SK-N-SH (cell line): ENCODE measurements around the gene CA4. TPM values are rescaled to one million over a fixed set of nuclear protein-coding genes. Genes with fewer than 3 reads are reported as not detected.

Experiments used
- CTCF ChIA-PET: fragments of 300-600, 350-600 bp; formaldehyde crosslinking; extraction: SDS; loops from one replicate; lab custom pipeline; 2021; lab: Yijun Ruan, JAX
- POLR2A ChIA-PET: fragments of 350-600 bp; sonication (Branson Sonifier 250); formaldehyde crosslinking; extraction: SDS; loops from one replicate; lab custom pipeline; 2020; ENCODE audit warnings: antibody characterized with exemption, inconsistent platforms; lab: Yijun Ruan, JAX
- DNase-seq: peaks from one replicate; pipeline ENCODE4 v3.0.0; 2012
- H2AFZ ChIP-seq: fragments of 200-600 bp; sonication (generic); 2 replicates; pipeline ENCODE4 v1.8.1; 2016; ENCODE audit warnings: antibody characterized with exemption, mild to moderate bottlenecking, low read depth
- H3F3A ChIP-seq: fragments of 200-600 bp; sonication (generic); replicated peaks from 2 replicates; pipeline ENCODE3; 2016; ENCODE audit warnings: antibody characterized with exemption, mild to moderate bottlenecking; ENCODE audit not compliant: insufficient read depth
- H3K27ac ChIP-seq, 2 experiments: fragments of 200-500 bp in 1 of 2; fragments of 200-600 bp in 1 of 2; sonication (Bioruptor generic) in 1 of 2; sonication (generic), shearing (Covaris generic) in 1 of 2; 2 replicates each; pipeline versions ENCODE4 v1.5.1 to v1.6.1; 2014 to 2016; ENCODE audit warnings: low read depth in 2 of 2, inconsistent platforms in 1 of 2, low read length in 1 of 2, mild to moderate bottlenecking in 1 of 2, mixed read lengths in 1 of 2
- H3K27me3 ChIP-seq: fragments of 200-600 bp; sonication (generic), shearing (Covaris generic); 2 replicates; pipeline ENCODE4 v1.6.1; 2016; ENCODE audit warnings: mixed run types; ENCODE audit not compliant: insufficient read depth
- H3K36me3 ChIP-seq, 2 experiments: fragments of 200-500 bp in 1 of 2; fragments of 200-600 bp in 1 of 2; sonication (Bioruptor generic) in 1 of 2; sonication (generic) in 1 of 2; replicated peaks in 1 of 2; 2 replicates each; pipeline versions ENCODE3 to v1.5.1; 2014 to 2016; ENCODE audit warnings: low read length in 1 of 2, mild to moderate bottlenecking in 1 of 2; ENCODE audit not compliant: insufficient read depth in 2 of 2, control insufficient read depth in 1 of 2
- H3K4me1 ChIP-seq, 2 experiments: fragments of 200-500 bp in 1 of 2; fragments of 200-600 bp in 1 of 2; sonication (Bioruptor generic) in 1 of 2; sonication (generic), shearing (Covaris generic) in 1 of 2; 2 replicates each; pipeline versions ENCODE4 v1.5.1 to v1.6.1; 2014 to 2016; ENCODE audit warnings: low read depth in 1 of 2, low read length in 1 of 2, mixed run types in 1 of 2; ENCODE audit not compliant: insufficient read depth in 2 of 2, control insufficient read depth in 1 of 2
- H3K4me2 ChIP-seq: fragments of 200-600 bp; sonication (generic), shearing (Covaris generic); 2 replicates; pipeline ENCODE4 v1.6.1; 2017; ENCODE audit warnings: mixed run types
- H3K4me3 ChIP-seq, 2 experiments: fragments of 200-500 bp in 1 of 2; fragments of 200-600 bp in 1 of 2; sonication (Bioruptor generic) in 1 of 2; sonication (generic), shearing (Covaris generic) in 1 of 2; 2 replicates each; pipeline versions ENCODE4 v1.5.1 to v1.8.1; 2014 to 2016; ENCODE audit warnings: low read depth in 2 of 2, inconsistent platforms in 1 of 2, low read length in 1 of 2, mild to moderate bottlenecking in 1 of 2, mixed read lengths in 1 of 2, moderate library complexity in 1 of 2
- H3K79me2 ChIP-seq: fragments of 200-600 bp; sonication (generic); 2 replicates; pipeline ENCODE4 v1.8.1; 2017; ENCODE audit warnings: mild to moderate bottlenecking; ENCODE audit not compliant: insufficient read depth
- H3K9ac ChIP-seq: fragments of 200-600 bp; sonication (generic); 2 replicates; pipeline ENCODE4 v1.6.1; 2017; ENCODE audit warnings: mixed run types
- H3K9me2 ChIP-seq: fragments of 200-600 bp; sonication (generic); 2 replicates; pipeline ENCODE4 v1.6.1; 2017; ENCODE audit warnings: mixed run types
- H3K9me3 ChIP-seq: fragments of 200-600 bp; sonication (generic); 2 replicates; pipeline ENCODE4 v1.6.1; 2017; ENCODE audit warnings: mixed run types, mild to moderate bottlenecking, moderate library complexity
- H4K20me1 ChIP-seq: fragments of 200-600 bp; sonication (generic); 2 replicates; pipeline ENCODE4 v1.6.1; 2017; ENCODE audit warnings: mild to moderate bottlenecking, mixed run types; ENCODE audit not compliant: insufficient read depth
- FOSL2 ChIP-seq: IDR thresholded peaks from 2 replicates; pipeline ENCODE4 v1.4.0; 2012; ENCODE audit warnings: low read depth, mild to moderate bottlenecking, moderate library complexity, borderline replicate concordance
- FOXJ3 ChIP-seq: sonication (generic); formaldehyde crosslinking; IDR thresholded peaks from 2 replicates; pipeline ENCODE4 v1.5.1; 2020; ENCODE audit warnings: mild to moderate bottlenecking, missing genetic modification reagents
- MXI1 ChIP-seq: IDR thresholded peaks from 2 replicates; pipeline ENCODE4 v1.6.1; 2012; ENCODE audit warnings: mild to moderate bottlenecking, low read depth, low read length, improper control_type of control experiment
- SMC3 ChIP-seq: IDR thresholded peaks from 2 replicates; pipeline ENCODE4 v1.6.1; 2012; ENCODE audit warnings: low read depth, low read length, improper control_type of control experiment
- TEAD4 ChIP-seq: IDR thresholded peaks from 2 replicates; pipeline ENCODE4 v1.4.0; 2012; ENCODE audit warnings: mild to moderate bottlenecking, borderline replicate concordance; ENCODE audit not compliant: insufficient read depth
- WGBS: methylation state at CpG from one replicate; pipeline ENCODE4 v1.1.6; 2017; ENCODE audit warnings: low lambda C conversion rate; 5-methylcytosine and 5-hydroxymethylcytosine counted together
- polyA plus RNA-seq, 3 experiments: library from polyadenylated mRNA; depleted of rRNA; stranded (reverse); fragments of >200 nt; gene quantifications; 2 replicates each; pipeline ENCODE4 v1.2.3, GENCODE V29; 2012
- TF ChIP-seq, protein P1 (sequence below): IDR thresholded peaks from 2 replicates; pipeline ENCODE4 v1.6.1; 2012; ENCODE audit warnings: mild to moderate bottlenecking, low read depth, low read length, moderate library complexity
- TF ChIP-seq, protein P2 (sequence below): fragments of 150-350 bp; IDR thresholded peaks from 2 replicates; pipeline ENCODE4 v1.6.1; 2016; ENCODE audit warnings: mild to moderate bottlenecking, low read depth, low read length
- TF ChIP-seq, protein P3 (sequence below): IDR thresholded peaks from 2 replicates; pipeline ENCODE4 v1.4.0; 2012; ENCODE audit warnings: low read depth
- TF ChIP-seq, protein P4 (sequence below): fragments of 150-350 bp; IDR thresholded peaks from 2 replicates; pipeline ENCODE4 v1.6.1; 2017; ENCODE audit warnings: antibody characterized with exemption, low read length, low read depth, borderline replicate concordance

Gene CA4
- polyA plus RNA-seq, 1 of the 3 experiments (the other 2 are of a cell fraction), result 0.21 TPM

DNA sequence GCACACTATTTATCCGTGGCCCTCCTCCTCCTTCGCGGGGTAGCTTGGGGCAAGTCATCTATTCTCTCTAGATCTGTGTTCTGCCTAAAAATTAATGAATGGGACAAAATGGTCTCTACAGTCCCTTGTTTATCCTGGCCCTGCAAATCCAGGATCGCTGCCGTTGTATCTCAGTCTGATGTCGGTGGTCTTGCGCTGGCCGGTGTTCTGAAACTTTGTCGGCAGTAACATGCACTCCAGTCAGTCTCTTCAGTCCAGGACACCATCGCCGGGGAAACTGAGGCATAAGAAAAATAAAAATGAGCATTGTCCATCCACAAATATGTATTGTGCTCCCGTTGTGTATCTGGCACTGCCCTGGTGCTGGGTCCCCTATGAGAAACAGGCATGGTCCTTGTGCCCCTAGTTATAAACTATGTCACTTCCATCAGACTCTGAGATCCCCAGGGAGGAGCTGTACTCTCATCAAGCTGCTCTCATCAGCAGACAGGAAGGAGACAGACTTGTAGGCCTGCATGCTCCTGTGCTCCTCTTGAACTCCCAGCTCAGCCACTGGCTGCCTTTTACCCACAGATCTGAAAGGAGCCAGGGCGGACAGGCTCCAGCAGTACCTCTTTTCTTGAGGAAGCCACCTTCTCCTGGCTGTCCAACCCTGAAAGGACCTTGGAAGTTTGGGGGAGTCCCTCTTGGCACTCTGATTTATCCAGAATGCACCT lies 13.7 kb upstream of the CA4 start:
- peaks cover 0 to 6% of the 10 kb centered on the region in 2 experiments for H3K36me3 ChIP-seq
- no peak for DNase-seq
- peak overlapping the region; percentile 73; the same call in 1 of the 2 replicates for H3K9ac ChIP-seq
- peaks cover 2 to 23% of the 10 kb centered on the region in 2 experiments; a peak in 1 of 4 replicates for H3K4me1 ChIP-seq
- 80% methylated on average over 13 of the region's 13 CpGs for WGBS
- H3K27ac ChIP-seq, result peak overlapping the region; percentile 40 to 67; a peak in 2 of 4 replicates
- no peaks in the 10 kb centered on the region for H3K27me3 ChIP-seq
- H3F3A ChIP-seq, result peaks cover 3% of the 10 kb centered on the region
- peaks cover 34% of the 10 kb centered on the region for H3K79me2 ChIP-seq
- H4K20me1 ChIP-seq, result no peaks in the 10 kb centered on the region
- peak overlapping the region; percentile 87 for H2AFZ ChIP-seq
- peak overlapping the region; percentile 84 for H3K4me2 ChIP-seq
- no peaks in the 10 kb centered on the region for H3K9me3 ChIP-seq
- peak overlapping the region; percentile 82 for H3K4me3 ChIP-seq
- TF ChIP-seq, protein P1, sequence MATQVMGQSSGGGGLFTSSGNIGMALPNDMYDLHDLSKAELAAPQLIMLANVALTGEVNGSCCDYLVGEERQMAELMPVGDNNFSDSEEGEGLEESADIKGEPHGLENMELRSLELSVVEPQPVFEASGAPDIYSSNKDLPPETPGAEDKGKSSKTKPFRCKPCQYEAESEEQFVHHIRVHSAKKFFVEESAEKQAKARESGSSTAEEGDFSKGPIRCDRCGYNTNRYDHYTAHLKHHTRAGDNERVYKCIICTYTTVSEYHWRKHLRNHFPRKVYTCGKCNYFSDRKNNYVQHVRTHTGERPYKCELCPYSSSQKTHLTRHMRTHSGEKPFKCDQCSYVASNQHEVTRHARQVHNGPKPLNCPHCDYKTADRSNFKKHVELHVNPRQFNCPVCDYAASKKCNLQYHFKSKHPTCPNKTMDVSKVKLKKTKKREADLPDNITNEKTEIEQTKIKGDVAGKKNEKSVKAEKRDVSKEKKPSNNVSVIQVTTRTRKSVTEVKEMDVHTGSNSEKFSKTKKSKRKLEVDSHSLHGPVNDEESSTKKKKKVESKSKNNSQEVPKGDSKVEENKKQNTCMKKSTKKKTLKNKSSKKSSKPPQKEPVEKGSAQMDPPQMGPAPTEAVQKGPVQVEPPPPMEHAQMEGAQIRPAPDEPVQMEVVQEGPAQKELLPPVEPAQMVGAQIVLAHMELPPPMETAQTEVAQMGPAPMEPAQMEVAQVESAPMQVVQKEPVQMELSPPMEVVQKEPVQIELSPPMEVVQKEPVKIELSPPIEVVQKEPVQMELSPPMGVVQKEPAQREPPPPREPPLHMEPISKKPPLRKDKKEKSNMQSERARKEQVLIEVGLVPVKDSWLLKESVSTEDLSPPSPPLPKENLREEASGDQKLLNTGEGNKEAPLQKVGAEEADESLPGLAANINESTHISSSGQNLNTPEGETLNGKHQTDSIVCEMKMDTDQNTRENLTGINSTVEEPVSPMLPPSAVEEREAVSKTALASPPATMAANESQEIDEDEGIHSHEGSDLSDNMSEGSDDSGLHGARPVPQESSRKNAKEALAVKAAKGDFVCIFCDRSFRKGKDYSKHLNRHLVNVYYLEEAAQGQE, result peak; percentile 51; the same call in 1 of the 2 replicates
- TF ChIP-seq FOXJ3 (peak; percentile 10; the same call in 1 of the 2 replicates), MXI1 (no peak), SMC3 (no peak)
- TF ChIP-seq, protein P2, sequence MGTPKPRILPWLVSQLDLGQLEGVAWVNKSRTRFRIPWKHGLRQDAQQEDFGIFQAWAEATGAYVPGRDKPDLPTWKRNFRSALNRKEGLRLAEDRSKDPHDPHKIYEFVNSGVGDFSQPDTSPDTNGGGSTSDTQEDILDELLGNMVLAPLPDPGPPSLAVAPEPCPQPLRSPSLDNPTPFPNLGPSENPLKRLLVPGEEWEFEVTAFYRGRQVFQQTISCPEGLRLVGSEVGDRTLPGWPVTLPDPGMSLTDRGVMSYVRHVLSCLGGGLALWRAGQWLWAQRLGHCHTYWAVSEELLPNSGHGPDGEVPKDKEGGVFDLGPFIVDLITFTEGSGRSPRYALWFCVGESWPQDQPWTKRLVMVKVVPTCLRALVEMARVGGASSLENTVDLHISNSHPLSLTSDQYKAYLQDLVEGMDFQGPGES, result no peak
- TF ChIP-seq, all 33 proteins: peak for 2
- H3K9me2 ChIP-seq, result no peaks in the 10 kb centered on the region
- ChIA-PET POLR2A (no interaction called here), CTCF (interaction anchor here (0.6 to 1.5 kb wide), 6 partner anchors 26 to 299 kb away, joined by 3 to 4 read pairs (median 3); partner anchors contain the start of gene HEATR6)

DNA sequence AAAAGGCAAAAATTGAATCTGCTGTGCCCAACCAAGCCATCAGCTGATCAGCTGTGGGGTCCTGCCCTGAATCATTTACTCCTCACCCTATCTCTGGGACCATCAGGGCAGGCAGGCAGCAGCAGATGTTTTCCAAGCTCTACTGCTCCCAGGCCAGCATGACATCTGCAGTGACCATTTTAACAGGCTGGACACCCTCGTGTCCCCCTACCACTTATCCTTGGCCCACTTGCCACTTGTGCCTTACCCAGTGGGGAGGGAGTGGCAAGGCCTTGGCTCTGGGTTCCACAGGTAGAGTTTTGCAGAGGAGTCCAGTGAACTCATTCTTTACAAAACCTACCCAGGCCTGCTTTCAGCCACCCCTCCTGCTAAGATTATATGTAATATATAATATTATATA lies 12.0 kb upstream of the CA4 start:
- Histone ChIP-seq H3K27ac (no peak overlapping the region), H4K20me1 (no peaks in the 10 kb centered on the region), H3K4me3 (no peak overlapping the region), H3K4me1 (peaks cover 7 to 29% of the 10 kb centered on the region in 2 experiments; a peak in 3 of 4 replicates), H3K9me2 (no peaks in the 10 kb centered on the region), H2AFZ (no peak overlapping the region), H3K79me2 (peaks cover 24% of the 10 kb centered on the region), H3K36me3 (no peaks in the 10 kb centered on the region), H3K27me3 (no peaks in the 10 kb centered on the region), H3K9ac (no peak overlapping the region), H3K4me2 (no peak overlapping the region), H3K9me3 (no peaks in the 10 kb centered on the region), H3F3A (peaks cover 10% of the 10 kb centered on the region)
- WGBS, result 25% methylated on average over 1 of the region's 1 CpG
- DNase-seq, result no peak
- ChIA-PET POLR2A (no interaction called here), CTCF (interaction anchor here (1.1 to 1.4 kb wide), 3 partner anchors 12 to 101 kb away, joined by 4 read pairs; partner anchors contain the start of gene CA4)
- no peak for TF ChIP-seq TEAD4
- no peak for TF ChIP-seq FOSL2
- TF ChIP-seq, protein P3, sequence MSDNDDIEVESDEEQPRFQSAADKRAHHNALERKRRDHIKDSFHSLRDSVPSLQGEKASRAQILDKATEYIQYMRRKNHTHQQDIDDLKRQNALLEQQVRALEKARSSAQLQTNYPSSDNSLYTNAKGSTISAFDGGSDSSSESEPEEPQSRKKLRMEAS, result no peak
- TF ChIP-seq, protein P4, sequence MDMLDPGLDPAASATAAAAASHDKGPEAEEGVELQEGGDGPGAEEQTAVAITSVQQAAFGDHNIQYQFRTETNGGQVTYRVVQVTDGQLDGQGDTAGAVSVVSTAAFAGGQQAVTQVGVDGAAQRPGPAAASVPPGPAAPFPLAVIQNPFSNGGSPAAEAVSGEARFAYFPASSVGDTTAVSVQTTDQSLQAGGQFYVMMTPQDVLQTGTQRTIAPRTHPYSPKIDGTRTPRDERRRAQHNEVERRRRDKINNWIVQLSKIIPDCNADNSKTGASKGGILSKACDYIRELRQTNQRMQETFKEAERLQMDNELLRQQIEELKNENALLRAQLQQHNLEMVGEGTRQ, result no peak
